ENCODE measurements around the gene TSN. TPM values are rescaled to one million over a fixed set of nuclear protein-coding genes. Genes with fewer than 3 reads are reported as not detected.

Gene TSN
- total and polyA plus RNA-seq, 5 donors from 2014 or later: 61.9 to 99.4 (median 90.7) TPM

GRCh38 chr2:121716126-121716525, 39.3 kb upstream of the TSN start:
- Histone ChIP-seq H3K9me3 (ENCODE audit: control insufficient read depth in 2 of 2, low read length in 2 of 2) (no peaks in the 10 kb centered on the region), H3K27ac (ENCODE audit: insufficient read depth, low read length, poor library complexity, severe bottlenecking) (no peak overlapping the region), H3K4me1 (ENCODE audit: control insufficient read depth, insufficient read depth, low read length, poor library complexity, severe bottlenecking) (no peaks in the 10 kb centered on the region), H3K36me3 (ENCODE audit: control insufficient read depth, insufficient read depth, low read length) (no peaks in the 10 kb centered on the region), H3K27me3 (ENCODE audit: control insufficient read depth, insufficient read depth, low read length) (no peaks in the 10 kb centered on the region), H3K4me3 (ENCODE audit: low read depth, low read length) (no peak overlapping the region)
- ATAC-seq (ENCODE audit: low read depth in 2 of 2) (no peak), DNase-seq (no peak)
- no peaks in the 10 kb centered on the region for H3K9me3 Mint-ChIP-seq
- H3K4me1 Mint-ChIP-seq: peaks cover 3 to 5% (median 5%) of the 10 kb centered on the region in 4 donors
- H3K36me3 Mint-ChIP-seq: no peaks in the 10 kb centered on the region
- peaks cover 6% of the 10 kb centered on the region for H3K27me3 Mint-ChIP-seq
- H3K27ac Mint-ChIP-seq: no peak overlapping the region
- no peak overlapping the region for H3K4me3 Mint-ChIP-seq

- no peaks in the 10 kb centered on the region for H3K27me3 ChIP-seq (ENCODE audit: control insufficient read depth, insufficient read depth, low read length)
- no peaks in the 10 kb centered on the region for H3K9me3 ChIP-seq (ENCODE audit: control insufficient read depth in 2 of 2, low read length in 2 of 2)
- ATAC-seq (ENCODE audit: low read depth in 2 of 2) (no peak), DNase-seq (no peak)
- Mint-ChIP-seq H3K36me3 (no peaks in the 10 kb centered on the region), H3K4me1 (peaks cover 3 to 5% (median 5%) of the 10 kb centered on the region in 4 donors), H3K9me3 (no peaks in the 10 kb centered on the region), H3K4me3 (no peak overlapping the region), H3K27me3 (peaks cover 6% of the 10 kb centered on the region), H3K27ac (no peak overlapping the region)
- no peaks in the 10 kb centered on the region for H3K36me3 ChIP-seq (ENCODE audit: control insufficient read depth, insufficient read depth, low read length)
- H3K4me1 ChIP-seq (ENCODE audit: control insufficient read depth, insufficient read depth, low read length, poor library complexity, severe bottlenecking): no peaks in the 10 kb centered on the region
- H3K27ac ChIP-seq (ENCODE audit: insufficient read depth, low read length, poor library complexity, severe bottlenecking): no peak overlapping the region
- no peak overlapping the region for H3K4me3 ChIP-seq (ENCODE audit: low read depth, low read length)
Measured at GRCh38 chr2:121717529-121717928, 37.9 kb upstream of the TSN start.

GRCh38 chr2:121721926-121722325, 33.5 kb upstream of the TSN start:
- no peaks in the 10 kb centered on the region for H3K27me3 Mint-ChIP-seq

GRCh38 chr2:121722479-121722878, 33.0 kb upstream of the TSN start:
- Histone ChIP-seq H3K9me3 (ENCODE audit: control insufficient read depth in 2 of 2, low read length in 2 of 2) (no peaks in the 10 kb centered on the region), H3K4me3 (ENCODE audit: low read depth, low read length) (no peak overlapping the region), H3K27me3 (ENCODE audit: control insufficient read depth, insufficient read depth, low read length) (no peaks in the 10 kb centered on the region), H3K27ac (ENCODE audit: insufficient read depth, low read length, poor library complexity, severe bottlenecking) (no peak overlapping the region), H3K36me3 (ENCODE audit: control insufficient read depth, insufficient read depth, low read length) (peaks cover 11% of the 10 kb centered on the region), H3K4me1 (ENCODE audit: control insufficient read depth, insufficient read depth, low read length, poor library complexity, severe bottlenecking) (no peaks in the 10 kb centered on the region)
- Mint-ChIP-seq H3K27ac (no peak overlapping the region), H3K4me3 (no peak overlapping the region), H3K36me3 (peaks cover 6% of the 10 kb centered on the region), H3K9me3 (no peaks in the 10 kb centered on the region), H3K27me3 (no peaks in the 10 kb centered on the region), H3K4me1 (peaks cover 3 to 9% (median 5%) of the 10 kb centered on the region in 4 donors)
- peak in 1 of 3 donors; percentile 48 for DNase-seq
- ATAC-seq (ENCODE audit: low read depth in 2 of 2): no peak

More at GRCh38 chr2:121721926-121722325, 33.5 kb upstream of the TSN start:
- H3K4me3 ChIP-seq (ENCODE audit: low read depth, low read length): no peak overlapping the region
- no peaks in the 10 kb centered on the region for H3K4me1 ChIP-seq (ENCODE audit: control insufficient read depth, insufficient read depth, low read length, poor library complexity, severe bottlenecking)
- peaks cover 2% of the 10 kb centered on the region for H3K36me3 Mint-ChIP-seq
- DNase-seq (no peak), ATAC-seq (ENCODE audit: low read depth in 2 of 2) (no peak)
- peak overlapping the region in 1 of 3 donors; percentile 52 for H3K27ac Mint-ChIP-seq
- H3K9me3 Mint-ChIP-seq: no peaks in the 10 kb centered on the region
- no peaks in the 10 kb centered on the region for H3K27me3 ChIP-seq (ENCODE audit: control insufficient read depth, insufficient read depth, low read length)
- H3K9me3 ChIP-seq (ENCODE audit: control insufficient read depth in 2 of 2, low read length in 2 of 2): no peaks in the 10 kb centered on the region
- H3K27ac ChIP-seq (ENCODE audit: insufficient read depth, low read length, poor library complexity, severe bottlenecking): no peak overlapping the region
- H3K4me1 Mint-ChIP-seq: peaks cover 3 to 7% (median 5%) of the 10 kb centered on the region in 4 donors
- H3K36me3 ChIP-seq (ENCODE audit: control insufficient read depth, insufficient read depth, low read length): peaks cover 5% of the 10 kb centered on the region
- H3K4me3 Mint-ChIP-seq: no peak overlapping the region

GRCh38 chr2:121723316-121723715, 32.1 kb upstream of the TSN start:
- peaks cover 14% of the 10 kb centered on the region for H3K36me3 Mint-ChIP-seq
- H3K27ac Mint-ChIP-seq: no peak overlapping the region
- H3K27me3 ChIP-seq (ENCODE audit: control insufficient read depth, insufficient read depth, low read length): no peaks in the 10 kb centered on the region
- H3K4me3 Mint-ChIP-seq: no peak overlapping the region
- DNase-seq: no peak
- H3K9me3 Mint-ChIP-seq: no peaks in the 10 kb centered on the region
- H3K4me1 Mint-ChIP-seq: peaks cover 3 to 14% (median 6%) of the 10 kb centered on the region in 4 donors
- no peak for ATAC-seq (ENCODE audit: low read depth in 2 of 2)
- H3K27ac ChIP-seq (ENCODE audit: insufficient read depth, low read length, poor library complexity, severe bottlenecking): no peak overlapping the region
- no peaks in the 10 kb centered on the region for H3K27me3 Mint-ChIP-seq
- no peaks in the 10 kb centered on the region for H3K9me3 ChIP-seq (ENCODE audit: control insufficient read depth in 2 of 2, low read length in 2 of 2)
- H3K36me3 ChIP-seq (ENCODE audit: control insufficient read depth, insufficient read depth, low read length): peaks cover 19% of the 10 kb centered on the region
- H3K4me1 ChIP-seq (ENCODE audit: control insufficient read depth, insufficient read depth, low read length, poor library complexity, severe bottlenecking): no peaks in the 10 kb centered on the region
- no peak overlapping the region for H3K4me3 ChIP-seq (ENCODE audit: low read depth, low read length)

- H3K27ac Mint-ChIP-seq: no peak overlapping the region
- H3K4me1 Mint-ChIP-seq: peaks cover 6 to 17% (median 11%) of the 10 kb centered on the region in 4 donors
- peaks cover 41% of the 10 kb centered on the region for H3K36me3 Mint-ChIP-seq
Measured at GRCh38 chr2:121727332-121727731, 28.1 kb upstream of the TSN start.

GRCh38 chr2:121727950-121728349, 27.5 kb upstream of the TSN start:
- peaks cover 41% of the 10 kb centered on the region for H3K36me3 Mint-ChIP-seq
- no peak overlapping the region for H3K27ac ChIP-seq (ENCODE audit: insufficient read depth, low read length, poor library complexity, severe bottlenecking)
- ATAC-seq (ENCODE audit: low read depth in 2 of 2) (no peak), DNase-seq (no peak)
- H3K9me3 ChIP-seq (ENCODE audit: control insufficient read depth in 2 of 2, low read length in 2 of 2): no peaks in the 10 kb centered on the region
- H3K4me1 Mint-ChIP-seq: peaks cover 6 to 20% (median 11%) of the 10 kb centered on the region in 4 donors
- no peaks in the 10 kb centered on the region for H3K27me3 Mint-ChIP-seq
- no peaks in the 10 kb centered on the region for H3K9me3 Mint-ChIP-seq
- no peaks in the 10 kb centered on the region for H3K27me3 ChIP-seq (ENCODE audit: control insufficient read depth, insufficient read depth, low read length)
- no peaks in the 10 kb centered on the region for H3K4me1 ChIP-seq (ENCODE audit: control insufficient read depth, insufficient read depth, low read length, poor library complexity, severe bottlenecking)
- H3K36me3 ChIP-seq (ENCODE audit: control insufficient read depth, insufficient read depth, low read length): peaks cover 54% of the 10 kb centered on the region
- no peak overlapping the region for H3K4me3 ChIP-seq (ENCODE audit: low read depth, low read length)
- H3K27ac Mint-ChIP-seq: no peak overlapping the region
- H3K4me3 Mint-ChIP-seq: no peak overlapping the region

More at GRCh38 chr2:121727332-121727731, 28.1 kb upstream of the TSN start:
- DNase-seq: no peak
- H3K4me3 Mint-ChIP-seq: no peak overlapping the region
- no peak overlapping the region for H3K27ac ChIP-seq (ENCODE audit: insufficient read depth, low read length, poor library complexity, severe bottlenecking)
- no peaks in the 10 kb centered on the region for H3K27me3 Mint-ChIP-seq
- H3K9me3 Mint-ChIP-seq: no peaks in the 10 kb centered on the region
- no peaks in the 10 kb centered on the region for H3K9me3 ChIP-seq (ENCODE audit: control insufficient read depth in 2 of 2, low read length in 2 of 2)
- H3K36me3 ChIP-seq (ENCODE audit: control insufficient read depth, insufficient read depth, low read length): peaks cover 52% of the 10 kb centered on the region
- no peak for ATAC-seq (ENCODE audit: low read depth in 2 of 2)
- no peaks in the 10 kb centered on the region for H3K4me1 ChIP-seq (ENCODE audit: control insufficient read depth, insufficient read depth, low read length, poor library complexity, severe bottlenecking)
- H3K4me3 ChIP-seq (ENCODE audit: low read depth, low read length): no peak overlapping the region
- H3K27me3 ChIP-seq (ENCODE audit: control insufficient read depth, insufficient read depth, low read length): no peaks in the 10 kb centered on the region

- H3K4me1 ChIP-seq (ENCODE audit: control insufficient read depth, insufficient read depth, low read length, poor library complexity, severe bottlenecking): peaks cover 16% of the 10 kb centered on the region
- H3K36me3 ChIP-seq (ENCODE audit: control insufficient read depth, insufficient read depth, low read length): peaks cover 64% of the 10 kb centered on the region
- Mint-ChIP-seq H3K36me3 (peaks cover 41% of the 10 kb centered on the region), H3K4me3 (no peak overlapping the region), H3K27me3 (no peaks in the 10 kb centered on the region), H3K27ac (peak overlapping the region in 1 of 3 donors; percentile 40), H3K9me3 (no peaks in the 10 kb centered on the region), H3K4me1 (peaks cover 17 to 45% (median 23%) of the 10 kb centered on the region in 4 donors)
- DNase-seq (no peak), ATAC-seq (ENCODE audit: low read depth in 2 of 2) (no peak)
- no peak overlapping the region for H3K27ac ChIP-seq (ENCODE audit: insufficient read depth, low read length, poor library complexity, severe bottlenecking)
- H3K4me3 ChIP-seq (ENCODE audit: low read depth, low read length): no peak overlapping the region
- H3K9me3 ChIP-seq (ENCODE audit: control insufficient read depth in 2 of 2, low read length in 2 of 2): no peaks in the 10 kb centered on the region
- no peaks in the 10 kb centered on the region for H3K27me3 ChIP-seq (ENCODE audit: control insufficient read depth, insufficient read depth, low read length)
Measured at GRCh38 chr2:121731366-121731765, 24.1 kb upstream of the TSN start.

Measured in CD4-positive, CD25-positive, alpha-beta regulatory T cell (primary cell).